Heart left ventricle (tissue), 16 donors: ENCODE measurements around the gene SRSF3. TPM values are rescaled to one million over a fixed set of nuclear protein-coding genes. Genes with fewer than 3 reads are reported as not detected.
A peak's percentile ranks its signal among the peaks of the same experiment; 100 is the strongest.
"Not testable (repeated sequence)": the region's sequence is repeated elsewhere in the genome, so short reads cannot be mapped to it uniquely, and the experiment has no call there.

Source experiments
- ATAC-seq, 4 donors: fragments of 200-7000 bp; cut with Tn5 transposase; one replicate each; pipeline ENCODE4 v1.9.1; 2020 to 2022; ENCODE audit warnings: moderate library complexity in 4 of 4, mild to moderate bottlenecking in 3 of 4, moderate number of reproducible peaks in 1 of 4
- DNase-seq, 5 donors: peaks; one replicate each; pipeline ENCODE4 v3.0.0-alpha.2; 2020
- H3K27ac ChIP-seq, 12 donors: fragments of 200-600 bp; sonication (generic) in 4 of 12; one replicate each; pipeline versions ENCODE4 v1.5.0 to v1.8.0; 2016 to 2022; ENCODE audit warnings: mild to moderate bottlenecking in 2 of 12
- H3K27me3 ChIP-seq, 9 donors: fragments of 200-600 bp; sonication (generic) in 2 of 9; one replicate each; pipeline versions ENCODE4 v1.5.1 to v1.8.0; 2016 to 2022; ENCODE audit warnings: mild to moderate bottlenecking in 3 of 9
- H3K36me3 ChIP-seq, 9 donors: fragments of 200-600 bp; sonication (generic) in 2 of 9; one replicate each; pipeline versions ENCODE4 v1.5.0 to v1.8.0; 2018 to 2022; ENCODE audit warnings: mild to moderate bottlenecking in 2 of 9
- H3K4me1 ChIP-seq, 12 donors: fragments of 200-600 bp; sonication (generic) in 4 of 12; one replicate each; pipeline versions ENCODE4 v1.5.0 to v1.8.0; 2016 to 2022; ENCODE audit warnings: mild to moderate bottlenecking in 3 of 12
- H3K4me3 ChIP-seq, 12 donors: fragments of 200-600 bp; sonication (generic) in 4 of 12; one replicate each; pipeline versions ENCODE4 v1.5.0 to v1.8.0; 2017 to 2022; ENCODE audit warnings: mild to moderate bottlenecking in 9 of 12, moderate library complexity in 4 of 12
- H3K9me3 ChIP-seq, 12 donors: fragments of 200-600 bp; sonication (generic) in 4 of 12; one replicate each; pipeline versions ENCODE4 v1.5.0 to v1.8.0; 2016 to 2022; ENCODE audit warnings: mild to moderate bottlenecking in 1 of 12
- POLR2A ChIP-seq, 2 donors: fragments of 450-650 bp; IDR thresholded peaks; one replicate each; pipeline ENCODE4 v1.6.1; 2017; ENCODE audit warnings: antibody characterized with exemption in 2 of 2, mild to moderate bottlenecking in 2 of 2, moderate library complexity in 2 of 2
- WGBS, 4 donors: extraction: QIAGEN DNeasy Blood & Tissue Kit in 2 of 4; methylation state at CpG; one replicate each; pipeline versions ENCODE4 v1.1.5 to v1.1.7; 2013 to 2018; 5-methylcytosine and 5-hydroxymethylcytosine counted together
- intact Hi-C, 10 donors: fragments of 100-400 bp; cut with DNase I; formaldehyde crosslinking; loops; one replicate each; pipeline versions ENCODE4 v1.11.1 to v1.14.2; 2022
- polyA plus RNA-seq, 2 donors: library from polyadenylated mRNA; stranded (reverse); fragments of 200-250 nt; gene quantifications; one replicate each; pipeline ENCODE4 v1.2.3, GENCODE V29; 2013
- total RNA-seq, 9 donors: library from RNA; depleted of rRNA in 2 of 9; stranded (reverse); fragments of >200 nt in 2 of 9; fragmentation: NEBNext Ultra II Directional in 3 of 9; extraction: Animal tissue kit (Norgen Biotek cat#: 25700) in 3 of 9; gene quantifications; one replicate each; pipeline versions ENCODE4 v1.1.0 to v1.2.4, GENCODE V29; 2016 to 2023
- TF ChIP-seq, protein P1 (sequence below), 12 donors: fragments of 200-600 bp; sonication (generic) in 4 of 12; IDR thresholded peaks; one replicate each; pipeline versions ENCODE4 v1.5.0 to v1.8.0; 2018 to 2022; ENCODE audit warnings: antibody characterized with exemption in 12 of 12, mild to moderate bottlenecking in 5 of 12
- donor health status: ischemic (EF 13 %, LVEDD 7.1; RV severe dilation, severe dysfunction).
- donor health status: healthy with polysubstance abuse.
- donor health status: DM: no; HTN: yes; CAD: no.
- donor health status: DM: no; HTN: no; CAD: no.
- donor health status: ischemic (EF 25% LVEDD 6.9; RV normal size, moderate dysfunction).
- donor health status: ischemic (EF 25% LVEDD 5.7; RV mildly dilated, moderate dysfunction).
- donor health status: healthy.
- donor health status: DM: yes; HTN: yes; CAD: no.
- donor health status: ischemic (EF 35%, LVEDD 5.7; RV mildly dilated, moderate dysfunction).
- donor health status: nonischemic (EF 11% LVEDD 7.7; RV severe dilation, severe dysfunction).
- donor health status: DM: yes; HTN: yes; CAD: no.
- donor health status: PGD.
- donor health status: ischemic (EF 29% LVEDD 5.4; RV normal size, mild dysfunction).
- donor health status: nonischemic (EF 23%, LVEDD 6.1; RV moderate dilation, normal function).

Gene SRSF3
- total and polyA plus RNA-seq, 11 donors = 43.2 to 215 (median 111) TPM

GRCh38 chr6:36604090-36605060 is 10.2 kb downstream of the SRSF3 start:
- Histone ChIP-seq H3K36me3 (peaks cover 0 to 100% (median 100%) of the 10 kb centered on the region in 9 donors), H3K27me3 (no peaks in the 10 kb centered on the region), H3K9me3 (no peaks in the 10 kb centered on the region), H3K27ac (peak overlapping the region in 1 of 12 donors; percentile 68), H3K4me1 (peaks cover 6 to 100% (median 88%) of the 10 kb centered on the region in 12 donors), H3K4me3 (no peak overlapping the region)
- 75 to 84% (median 81%) methylated on average over 6 of the region's 6 CpGs for WGBS, 4 donors
- TF ChIP-seq POLR2A (IDR thresholded peaks at IDR 0.05) = no peak
- TF ChIP-seq, protein P1, sequence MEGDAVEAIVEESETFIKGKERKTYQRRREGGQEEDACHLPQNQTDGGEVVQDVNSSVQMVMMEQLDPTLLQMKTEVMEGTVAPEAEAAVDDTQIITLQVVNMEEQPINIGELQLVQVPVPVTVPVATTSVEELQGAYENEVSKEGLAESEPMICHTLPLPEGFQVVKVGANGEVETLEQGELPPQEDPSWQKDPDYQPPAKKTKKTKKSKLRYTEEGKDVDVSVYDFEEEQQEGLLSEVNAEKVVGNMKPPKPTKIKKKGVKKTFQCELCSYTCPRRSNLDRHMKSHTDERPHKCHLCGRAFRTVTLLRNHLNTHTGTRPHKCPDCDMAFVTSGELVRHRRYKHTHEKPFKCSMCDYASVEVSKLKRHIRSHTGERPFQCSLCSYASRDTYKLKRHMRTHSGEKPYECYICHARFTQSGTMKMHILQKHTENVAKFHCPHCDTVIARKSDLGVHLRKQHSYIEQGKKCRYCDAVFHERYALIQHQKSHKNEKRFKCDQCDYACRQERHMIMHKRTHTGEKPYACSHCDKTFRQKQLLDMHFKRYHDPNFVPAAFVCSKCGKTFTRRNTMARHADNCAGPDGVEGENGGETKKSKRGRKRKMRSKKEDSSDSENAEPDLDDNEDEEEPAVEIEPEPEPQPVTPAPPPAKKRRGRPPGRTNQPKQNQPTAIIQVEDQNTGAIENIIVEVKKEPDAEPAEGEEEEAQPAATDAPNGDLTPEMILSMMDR (IDR thresholded peaks at IDR 0.05) = no peak
- intact Hi-C loops = no loop called here
- DNase-seq = no peak
- ATAC-seq = no peak

DNA sequence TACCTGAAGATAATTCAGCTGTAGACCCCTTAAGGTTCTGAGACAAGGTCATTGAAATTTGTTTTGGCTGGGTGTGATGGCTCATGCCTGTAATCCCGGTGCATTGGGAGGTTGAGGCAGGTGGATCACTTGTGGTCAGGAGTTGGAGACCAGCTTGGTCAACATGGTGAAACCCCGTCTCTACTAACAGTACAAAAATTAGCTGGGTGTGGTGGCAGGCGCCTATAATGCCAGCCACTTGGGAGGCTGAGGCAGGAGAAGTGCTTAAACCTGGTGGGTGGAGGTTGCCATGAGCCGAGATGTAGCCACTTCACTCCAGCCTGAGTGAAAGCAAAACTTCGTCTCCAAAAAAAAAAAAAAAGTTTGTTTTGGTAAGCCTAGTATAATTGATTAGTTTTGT is 11.0 kb downstream of the SRSF3 start:
- ATAC-seq (no peak), DNase-seq (no peak)
- Histone ChIP-seq H3K4me3 (no peak overlapping the region), H3K27ac (peak overlapping the region in 1 of 12 donors; percentile 68), H3K27me3 (no peaks in the 10 kb centered on the region), H3K9me3 (no peaks in the 10 kb centered on the region), H3K36me3 (peaks cover 0 to 100% (median 96%) of the 10 kb centered on the region in 9 donors), H3K4me1 (peaks cover under 1 to 97% (median 83%) of the 10 kb centered on the region in 12 donors)
- intact Hi-C loops = no loop called here
- TF ChIP-seq, protein P1 (IDR thresholded peaks at IDR 0.05) = no peak
- TF ChIP-seq POLR2A (IDR thresholded peaks at IDR 0.05) = no peak
- WGBS, 4 donors = 76 to 83% (median 79%) methylated on average over 5 of the region's 5 CpGs

DNA sequence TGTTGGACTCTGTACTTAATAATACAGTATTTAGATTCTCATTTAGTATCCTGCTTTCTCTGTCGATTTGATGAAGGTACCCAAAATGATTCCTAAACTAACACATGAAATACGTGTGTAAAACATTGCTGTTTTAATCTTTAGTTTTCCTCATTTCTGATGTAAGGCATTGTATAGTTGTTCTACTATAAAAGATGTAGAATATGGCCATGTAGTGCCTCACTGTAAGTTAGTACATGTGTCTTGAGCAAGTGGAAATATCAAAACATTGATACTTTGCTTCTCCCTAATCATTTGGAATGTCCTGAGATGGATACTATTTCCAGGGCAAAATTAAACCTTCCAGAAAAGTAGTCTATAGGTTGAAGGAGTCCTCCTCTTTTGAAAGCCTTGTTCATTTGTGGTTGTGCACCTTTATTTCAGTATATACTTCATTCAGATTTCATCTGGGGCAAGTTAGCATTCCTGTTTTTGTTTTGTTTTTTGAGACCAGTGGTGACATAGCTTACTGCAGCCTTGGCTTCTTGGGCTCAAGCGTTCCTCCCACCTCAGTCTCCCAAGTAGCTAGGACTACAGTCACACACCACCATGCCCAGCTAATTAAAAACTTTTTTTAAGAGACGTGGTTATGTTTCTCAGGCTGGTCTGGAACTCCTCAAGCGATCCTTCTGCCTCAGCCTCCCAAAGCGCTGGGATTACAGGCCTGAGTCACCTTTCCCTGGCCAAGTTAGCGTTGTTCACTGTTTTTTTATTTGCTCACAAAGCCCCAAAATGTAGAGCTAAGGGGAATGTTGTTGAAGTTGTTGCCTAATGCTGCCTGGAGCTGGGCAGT is 11.6 kb downstream of the SRSF3 start:
- ATAC-seq = peak in 1 of 4 donors; percentile 10
- intact Hi-C loops = no loop called here
- DNase-seq = no peak
- Histone ChIP-seq H3K36me3 (peaks cover 0 to 100% (median 95%) of the 10 kb centered on the region in 9 donors), H3K27ac (peak overlapping the region in 3 of 12 donors; percentile 5 to 68 (median 33)), H3K4me3 (no peak overlapping the region), H3K4me1 (peaks cover 0 to 90% (median 76%) of the 10 kb centered on the region in 12 donors), H3K9me3 (no peaks in the 10 kb centered on the region), H3K27me3 (no peaks in the 10 kb centered on the region)
- WGBS, 4 donors = 81 to 83% (median 82%) methylated on average over 7 of the region's 7 CpGs
- TF ChIP-seq, protein P1 (IDR thresholded peaks at IDR 0.05) = peak in 1 of 12 donors; percentile 6
- TF ChIP-seq POLR2A (IDR thresholded peaks at IDR 0.05) = no peak

DNA sequence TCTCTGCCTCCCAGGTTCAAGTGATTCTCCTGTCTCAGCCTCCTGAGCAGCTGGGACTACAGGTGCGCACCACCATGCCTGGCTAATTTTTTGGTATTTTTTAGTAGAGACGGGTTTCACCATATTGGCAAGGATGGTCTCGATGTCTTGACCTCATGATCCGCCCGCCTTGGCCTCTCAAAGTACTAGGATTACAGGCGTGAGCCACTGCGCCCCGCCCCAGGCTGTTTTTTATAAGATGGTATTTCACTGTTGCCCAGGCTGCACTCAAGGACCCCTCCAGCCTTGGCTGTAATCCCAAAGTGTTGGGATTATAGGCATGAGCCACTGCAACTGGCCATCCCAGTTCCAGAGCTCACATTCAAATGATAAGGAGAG is 13.1 kb downstream of the SRSF3 start:
- intact Hi-C loops, H3K4me3 ChIP-seq, H3K27me3 ChIP-seq, DNase-seq, H3K9me3 ChIP-seq, ATAC-seq: not testable (repeated sequence)
- peak overlapping the region in 4 of 12 donors; percentile 16 to 68 (median 49) for H3K27ac ChIP-seq
- peaks cover 0 to 99% (median 95%) of the 10 kb centered on the region in 9 donors for H3K36me3 ChIP-seq
- 87 to 89% (median 88%) methylated on average over 8 of the region's 8 CpGs for WGBS, 4 donors
- H3K4me1 ChIP-seq = peaks cover 0 to 75% (median 61%) of the 10 kb centered on the region in 12 donors
